Neural cell (in vitro differentiated cells): ENCODE results near the gene DCN. TPM values are rescaled to one million over a fixed set of nuclear protein-coding genes. Genes with fewer than 3 reads are reported as not detected.

Experiments
- H2AFZ ChIP-seq: fragments of 200-600, 300-800 bp; sonication (generic), shearing (Covaris generic); 2 replicates; pipeline ENCODE4 v1.6.0; 2014; ENCODE audit warnings: low read depth, mild to moderate bottlenecking, antibody characterized with exemption, low read length, moderate library complexity
- H3F3A ChIP-seq: fragments of 200-600 bp; shearing (Covaris generic); 2 replicates; pipeline ENCODE4 v1.6.1; 2016; ENCODE audit warnings: mild to moderate bottlenecking, moderate library complexity, mixed read lengths, antibody characterized with exemption, low read length; ENCODE audit not compliant: insufficient read depth, poor library complexity, severe bottlenecking
- H3K27ac ChIP-seq: fragments of 200-600, 300-800 bp; sonication (generic), shearing (Covaris generic); 2 replicates; pipeline ENCODE4 v1.5.1; 2014; ENCODE audit warnings: mild to moderate bottlenecking, low read length, moderate library complexity
- H3K27me3 ChIP-seq: fragments of 300-800, 200-600 bp; sonication (generic), shearing (Covaris generic); 2 replicates; pipeline ENCODE4 v1.6.0; 2014; ENCODE audit warnings: mild to moderate bottlenecking, low read depth, low read length, moderate library complexity; ENCODE audit not compliant: insufficient read depth
- H3K36me3 ChIP-seq: fragments of 300-800, 200-600 bp; sonication (generic), shearing (Covaris generic); 2 replicates; pipeline ENCODE4 v1.5.1; 2014; ENCODE audit warnings: mild to moderate bottlenecking, antibody characterized with exemption, low read length, moderate library complexity; ENCODE audit not compliant: insufficient read depth
- H3K4me2 ChIP-seq: fragments of 300-800, 200-600 bp; sonication (generic), shearing (Covaris generic); 2 replicates; pipeline ENCODE4 v1.6.0; 2014; ENCODE audit warnings: mild to moderate bottlenecking, low read length
- H3K4me3 ChIP-seq: fragments of 300-800, 200-600 bp; sonication (generic), shearing (Covaris generic); 2 replicates; pipeline ENCODE4 v1.5.1; 2014; ENCODE audit warnings: mild to moderate bottlenecking, low read length, moderate library complexity
- H3K79me2 ChIP-seq: fragments of 200-600 bp; shearing (Covaris generic); replicated peaks from 2 replicates; pipeline ENCODE4 v1.6.0; 2014; ENCODE audit warnings: mild to moderate bottlenecking, low read length, moderate library complexity; ENCODE audit not compliant: insufficient read depth
- H3K9ac ChIP-seq: fragments of 300-800, 200-600 bp; sonication (generic), shearing (Covaris generic); 2 replicates; pipeline ENCODE4 v1.6.1; 2016; ENCODE audit warnings: mild to moderate bottlenecking, low read length, mixed read lengths
- H3K9me2 ChIP-seq: fragments of 200-600 bp; shearing (Covaris generic); 2 replicates; pipeline ENCODE4 v1.6.1; 2016; ENCODE audit warnings: mild to moderate bottlenecking, low read length, mixed read lengths; ENCODE audit not compliant: insufficient read depth
- H3K9me3 ChIP-seq: fragments of 200-600, 300-800 bp; sonication (generic), shearing (Covaris generic); 2 replicates; pipeline ENCODE4 v1.6.1; 2016; ENCODE audit warnings: mild to moderate bottlenecking, mixed run types, low read length, moderate library complexity, mixed read lengths
- H4K20me1 ChIP-seq: fragments of 200-600 bp; shearing (Covaris generic); 2 replicates; pipeline ENCODE4 v1.6.1; 2016; ENCODE audit warnings: mild to moderate bottlenecking, mixed run types; ENCODE audit not compliant: insufficient read depth
- CTCF ChIP-seq: fragments of 450-650 bp; IDR thresholded peaks from 2 replicates; pipeline ENCODE4 v1.5.1; 2014; ENCODE audit warnings: antibody characterized with exemption, mild to moderate bottlenecking, moderate library complexity; ENCODE audit not compliant: poor library complexity, severe bottlenecking
- EZH2 ChIP-seq: fragments of 200-600, 300-800 bp; shearing (Covaris generic), sonication (generic); IDR thresholded peaks from 2 replicates; pipeline ENCODE4 v1.6.1; 2014; ENCODE audit warnings: antibody characterized with exemption, low read length, borderline replicate concordance, mild to moderate bottlenecking; ENCODE audit not compliant: insufficient read depth, poor library complexity, severe bottlenecking
- MXI1 ChIP-seq: fragments of 450-650 bp; conservative IDR thresholded peaks from 2 replicates; pipeline ENCODE4 v1.6.1; 2014; ENCODE audit warnings: antibody characterized with exemption, mild to moderate bottlenecking; ENCODE audit not compliant: poor library complexity, severe bottlenecking
- POLR2AphosphoS5 ChIP-seq: IDR thresholded peaks from 2 replicates; pipeline ENCODE4 v1.6.1; 2012
- RAD21 ChIP-seq: fragments of 450-650 bp; conservative IDR thresholded peaks from 2 replicates; pipeline ENCODE4 v1.6.1; 2014; ENCODE audit warnings: antibody characterized with exemption, mild to moderate bottlenecking, moderate library complexity
- SMC3 ChIP-seq: fragments of 450-650 bp; conservative IDR thresholded peaks from 2 replicates; pipeline ENCODE4 v1.6.1; 2014; ENCODE audit warnings: antibody characterized with exemption, mild to moderate bottlenecking, moderate library complexity; ENCODE audit not compliant: poor library complexity
- TAF1 ChIP-seq: IDR thresholded peaks from 2 replicates; pipeline ENCODE4 v1.6.1; 2012; ENCODE audit warnings: low read depth
- polyA plus RNA-seq: library from polyadenylated mRNA; depleted of rRNA; stranded (reverse); fragments of >200 nt; gene quantifications from 2 replicates; pipeline ENCODE4 v1.2.3, GENCODE V29; 2014
- TF ChIP-seq, protein P1 (sequence below): IDR thresholded peaks from 2 replicates; pipeline ENCODE4 v1.6.1; 2012; ENCODE audit warnings: borderline replicate concordance

DCN gene
- polyA plus RNA-seq, 1 donor from 2014 or later: not detected

GRCh38 chr12:91215940-91216454, 33.4 kb upstream of the DCN start:
- H4K20me1 ChIP-seq: no peaks in the 10 kb centered on the region
- no peaks in the 10 kb centered on the region for H3K9me2 ChIP-seq
- no peaks in the 10 kb centered on the region for H3K9me3 ChIP-seq
- H3K4me2 ChIP-seq: no peak overlapping the region
- no peaks in the 10 kb centered on the region for H3K27me3 ChIP-seq
- H3K27ac ChIP-seq: no peak overlapping the region
- H3K9ac ChIP-seq: no peak overlapping the region
- H2AFZ ChIP-seq: no peak overlapping the region
- no peaks in the 10 kb centered on the region for H3K36me3 ChIP-seq
- no peaks in the 10 kb centered on the region for H3F3A ChIP-seq
- H3K4me3 ChIP-seq: no peak overlapping the region
- no peaks in the 10 kb centered on the region for H3K79me2 ChIP-seq
- no peak for TF ChIP-seq MXI1
- no peak for TF ChIP-seq EZH2
- no peak for TF ChIP-seq SMC3
- no peak for TF ChIP-seq CTCF
- no peak for TF ChIP-seq RAD21
- TF ChIP-seq POLR2AphosphoS5: no peak

GRCh38 chr12:91211866-91212265, 29.2 kb upstream of the DCN start:
- H3K36me3 ChIP-seq: no peaks in the 10 kb centered on the region
- no peaks in the 10 kb centered on the region for H3K9me3 ChIP-seq
- H3K27me3 ChIP-seq: no peaks in the 10 kb centered on the region
- H4K20me1 ChIP-seq: no peaks in the 10 kb centered on the region
- H3K9me2 ChIP-seq: no peaks in the 10 kb centered on the region
- H3K27ac ChIP-seq: no peak overlapping the region
- no peak overlapping the region for H3K4me2 ChIP-seq
- no peak overlapping the region for H2AFZ ChIP-seq
- no peak for TF ChIP-seq EZH2
- no peak for TF ChIP-seq TAF1
- no peak for TF ChIP-seq RAD21
- no peak for TF ChIP-seq SMC3
- TF ChIP-seq CTCF: no peak
- TF ChIP-seq MXI1: no peak
- TF ChIP-seq, protein P1, sequence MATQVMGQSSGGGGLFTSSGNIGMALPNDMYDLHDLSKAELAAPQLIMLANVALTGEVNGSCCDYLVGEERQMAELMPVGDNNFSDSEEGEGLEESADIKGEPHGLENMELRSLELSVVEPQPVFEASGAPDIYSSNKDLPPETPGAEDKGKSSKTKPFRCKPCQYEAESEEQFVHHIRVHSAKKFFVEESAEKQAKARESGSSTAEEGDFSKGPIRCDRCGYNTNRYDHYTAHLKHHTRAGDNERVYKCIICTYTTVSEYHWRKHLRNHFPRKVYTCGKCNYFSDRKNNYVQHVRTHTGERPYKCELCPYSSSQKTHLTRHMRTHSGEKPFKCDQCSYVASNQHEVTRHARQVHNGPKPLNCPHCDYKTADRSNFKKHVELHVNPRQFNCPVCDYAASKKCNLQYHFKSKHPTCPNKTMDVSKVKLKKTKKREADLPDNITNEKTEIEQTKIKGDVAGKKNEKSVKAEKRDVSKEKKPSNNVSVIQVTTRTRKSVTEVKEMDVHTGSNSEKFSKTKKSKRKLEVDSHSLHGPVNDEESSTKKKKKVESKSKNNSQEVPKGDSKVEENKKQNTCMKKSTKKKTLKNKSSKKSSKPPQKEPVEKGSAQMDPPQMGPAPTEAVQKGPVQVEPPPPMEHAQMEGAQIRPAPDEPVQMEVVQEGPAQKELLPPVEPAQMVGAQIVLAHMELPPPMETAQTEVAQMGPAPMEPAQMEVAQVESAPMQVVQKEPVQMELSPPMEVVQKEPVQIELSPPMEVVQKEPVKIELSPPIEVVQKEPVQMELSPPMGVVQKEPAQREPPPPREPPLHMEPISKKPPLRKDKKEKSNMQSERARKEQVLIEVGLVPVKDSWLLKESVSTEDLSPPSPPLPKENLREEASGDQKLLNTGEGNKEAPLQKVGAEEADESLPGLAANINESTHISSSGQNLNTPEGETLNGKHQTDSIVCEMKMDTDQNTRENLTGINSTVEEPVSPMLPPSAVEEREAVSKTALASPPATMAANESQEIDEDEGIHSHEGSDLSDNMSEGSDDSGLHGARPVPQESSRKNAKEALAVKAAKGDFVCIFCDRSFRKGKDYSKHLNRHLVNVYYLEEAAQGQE: no peak
- TF ChIP-seq POLR2AphosphoS5: no peak
- H3K79me2 ChIP-seq: no peaks in the 10 kb centered on the region
- no peak overlapping the region for H3K9ac ChIP-seq
- no peaks in the 10 kb centered on the region for H3F3A ChIP-seq
- no peak overlapping the region for H3K4me3 ChIP-seq
